CD4-positive, alpha-beta memory T cell (primary cell): ENCODE measurements around the gene IGSF6. TPM values are rescaled to one million over a fixed set of nuclear protein-coding genes. Genes with fewer than 3 reads are reported as not detected.
A peak's percentile ranks its signal among the peaks of the same experiment; 100 is the strongest.

Experiments used
- CTCF ChIA-PET: fragments of 350-600 bp; sonication (Branson Sonifier 250); formaldehyde crosslinking; loops from one replicate; lab custom pipeline; 2021; ENCODE audit warnings: inconsistent platforms; ENCODE audit not compliant: partially characterized antibody; lab: Charles Lee
- POLR2A ChIA-PET: fragments of 350-600 bp; sonication (Branson Sonifier 250); formaldehyde crosslinking; loops from one replicate; lab custom pipeline; 2021; ENCODE audit not compliant: partially characterized antibody; lab: Charles Lee
- DNase-seq, 5 donors: peaks; one replicate each; pipeline versions ENCODE4 v3.0.0 to v3.0.0-alpha.2; 2020 to 2022; ENCODE audit warnings: mixed read lengths in 1 of 5
- H3K27ac ChIP-seq: one replicate; pipeline ENCODE4 v1.7.0; 2013; ENCODE audit warnings: low read depth, low read length
- H3K27me3 ChIP-seq: 2 replicates; pipeline ENCODE4 v1.7.0; 2013; ENCODE audit warnings: mild to moderate bottlenecking, low read length, moderate library complexity; ENCODE audit not compliant: insufficient read depth
- H3K36me3 ChIP-seq: 2 replicates; pipeline ENCODE4 v1.7.0; 2013; ENCODE audit warnings: mild to moderate bottlenecking, low read length, moderate library complexity; ENCODE audit not compliant: insufficient read depth
- H3K4me1 ChIP-seq: 2 replicates; pipeline ENCODE4 v1.7.0; 2013; ENCODE audit warnings: mild to moderate bottlenecking, low read length, moderate library complexity; ENCODE audit not compliant: insufficient read depth
- H3K4me3 ChIP-seq, 2 donors: one replicate each; pipeline ENCODE4 v1.7.0; 2013; ENCODE audit warnings: low read length in 2 of 2, mild to moderate bottlenecking in 1 of 2
- H3K9me3 ChIP-seq, 2 donors: one replicate each; pipeline ENCODE4 v1.7.0; 2013; ENCODE audit warnings: low read length in 2 of 2, control low read depth in 1 of 2; ENCODE audit not compliant: control insufficient read depth in 1 of 2
- H3K27ac Mint-ChIP-seq, 7 donors: one replicate each; pipeline ENCODE4 v1.8.0; 2020 to 2021; ENCODE audit warnings: mixed read lengths in 7 of 7, mild to moderate bottlenecking in 6 of 7, inconsistent platforms in 3 of 7, moderate library complexity in 3 of 7
- H3K27me3 Mint-ChIP-seq, 2 donors: one replicate each; pipeline ENCODE4 v1.8.0; 2020 to 2021; ENCODE audit warnings: mixed read lengths in 2 of 2
- H3K36me3 Mint-ChIP-seq, 2 donors: one replicate each; pipeline ENCODE4 v1.8.0; 2020 to 2021; ENCODE audit warnings: mixed read lengths in 2 of 2, inconsistent platforms in 1 of 2, mild to moderate bottlenecking in 1 of 2
- H3K4me1 Mint-ChIP-seq, 4 donors: one replicate each; pipeline ENCODE4 v1.8.0; 2020 to 2021; ENCODE audit warnings: mixed read lengths in 4 of 4, mild to moderate bottlenecking in 1 of 4
- H3K4me3 Mint-ChIP-seq, 8 donors: one replicate each; pipeline ENCODE4 v1.8.0; 2020 to 2021; ENCODE audit warnings: mixed read lengths in 8 of 8, mild to moderate bottlenecking in 7 of 8, moderate library complexity in 6 of 8, inconsistent platforms in 3 of 8
- H3K9me3 Mint-ChIP-seq, 8 donors: one replicate each; pipeline ENCODE4 v1.8.0; 2020 to 2021; ENCODE audit warnings: mixed read lengths in 8 of 8, mild to moderate bottlenecking in 5 of 8, inconsistent platforms in 3 of 8, moderate library complexity in 1 of 8
- intact Hi-C: fragments of 100-400 bp; cut with micrococcal nuclease; formaldehyde crosslinking; loops from one replicate; pipeline ENCODE4 v1.15.1; 2023
- polyA plus RNA-seq, 2 donors: library from polyadenylated mRNA; unstranded; fragments of 300-500 nt; fragmentation: Illumina TruSeq; gene quantifications; one replicate each; pipeline ENCODE4 v1.2.3, GENCODE V29; 2021
- total RNA-seq, 2 experiments: library from RNA; stranded (reverse); gene quantifications; one replicate each; pipeline ENCODE4 v1.2.3, GENCODE V29; 2021

The IGSF6 gene
- total and polyA plus RNA-seq, 4 experiments from 2014 or later: 0.13 to 5.1 (median 2.1) TPM

DNA sequence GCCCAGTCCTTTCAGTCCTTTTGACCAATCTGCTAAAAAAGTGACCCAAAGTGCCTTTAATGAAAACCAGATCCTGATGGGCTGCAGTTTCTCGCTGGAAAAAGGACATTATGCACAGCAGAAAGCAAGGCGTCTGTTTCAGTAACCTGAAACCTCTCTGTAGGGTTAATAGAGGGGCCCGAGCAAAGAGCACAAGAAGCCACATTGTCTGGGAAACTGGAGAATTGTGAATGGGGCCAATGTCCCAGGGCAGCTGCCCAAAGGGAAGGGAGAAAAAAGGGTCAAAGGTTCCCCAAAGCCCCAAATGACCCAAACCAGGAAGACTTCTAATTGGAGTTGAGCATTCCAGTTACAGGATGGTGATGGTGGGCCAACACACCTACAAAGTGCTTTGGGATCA, 14.4 kb upstream of the IGSF6 start:
- no peaks in the 10 kb centered on the region for H3K27me3 ChIP-seq
- Mint-ChIP-seq H3K4me3 (no peak overlapping the region), H3K4me1 (peaks cover 3 to 20% (median 9%) of the 10 kb centered on the region in 4 donors), H3K36me3 (no peaks in the 10 kb centered on the region), H3K9me3 (no peaks in the 10 kb centered on the region), H3K27ac (no peak overlapping the region), H3K27me3 (peaks cover 2 to 3% of the 10 kb centered on the region in 2 donors)
- peaks cover 12% of the 10 kb centered on the region for H3K4me1 ChIP-seq
- ChIA-PET CTCF (interaction anchor here (1.1 to 3.4 kb wide), 4 partner anchors 9 to 41 kb away, joined by 3 to 15 read pairs (median 6); no protein-coding TSS in a partner anchor), POLR2A (no interaction called here)
- H3K27ac ChIP-seq: no peak overlapping the region
- no peaks in the 10 kb centered on the region for H3K36me3 ChIP-seq
- intact Hi-C loops: no loop called here
- no peaks in the 10 kb centered on the region for H3K9me3 ChIP-seq
- no peak overlapping the region for H3K4me3 ChIP-seq
- no peak for DNase-seq

DNA sequence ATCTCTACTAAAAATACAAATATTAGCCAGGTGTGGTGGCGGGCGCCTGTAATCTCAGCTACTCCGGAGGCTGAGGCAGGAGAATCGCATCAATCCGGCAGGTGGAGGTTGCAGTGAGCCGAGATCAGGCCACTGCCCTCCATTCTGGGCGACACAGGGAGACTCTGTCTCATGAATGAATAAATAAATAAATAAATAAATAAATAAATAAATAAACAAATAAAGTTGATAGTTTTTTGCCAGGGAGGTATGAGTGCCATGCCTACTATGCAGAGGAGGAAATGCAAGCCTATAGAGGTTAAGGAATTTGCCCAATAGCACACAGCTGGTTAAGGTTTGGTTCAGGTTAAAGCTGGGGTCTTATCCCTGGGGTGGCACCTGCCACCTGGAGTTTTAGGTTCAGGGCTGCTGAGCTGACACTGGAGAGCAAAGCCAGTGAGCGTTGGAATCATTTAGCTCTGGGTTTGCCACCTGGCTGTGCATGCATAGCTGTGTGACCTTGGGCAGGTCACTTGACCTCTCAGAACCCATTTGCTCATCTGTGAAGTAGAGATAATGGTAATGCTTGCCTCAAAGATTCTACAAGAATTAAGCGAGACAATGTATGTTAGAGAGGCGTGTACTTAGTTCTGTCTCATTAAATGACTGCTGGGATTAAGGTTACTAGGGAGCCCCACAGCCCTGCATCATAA, 12.5 kb upstream of the IGSF6 start:
- Mint-ChIP-seq H3K9me3 (no peaks in the 10 kb centered on the region), H3K4me3 (peak overlapping the region in 2 of 8 donors; percentile 5 to 35), H3K27me3 (peaks cover 0 to 1% of the 10 kb centered on the region in 2 donors), H3K4me1 (peaks cover 12 to 33% (median 20%) of the 10 kb centered on the region in 4 donors), H3K36me3 (no peaks in the 10 kb centered on the region), H3K27ac (no peak overlapping the region)
- Histone ChIP-seq H3K36me3 (no peaks in the 10 kb centered on the region), H3K4me1 (peaks cover 25% of the 10 kb centered on the region), H3K27me3 (no peaks in the 10 kb centered on the region), H3K9me3 (no peaks in the 10 kb centered on the region), H3K4me3 (no peak overlapping the region), H3K27ac (no peak overlapping the region)
- no peak for DNase-seq
- POLR2A ChIA-PET: interaction anchor here (0.7 to 1.2 kb wide), 3 partner anchors 17 to 19 kb away, joined by 3 read pairs; no protein-coding TSS in a partner anchor
- CTCF ChIA-PET: interaction anchor here (1.2 to 3.4 kb wide), 4 partner anchors 8 to 43 kb away, joined by 4 to 15 read pairs (median 4); no protein-coding TSS in a partner anchor
- intact Hi-C loops: loop anchor here (2.0 kb wide), 1 partner anchor 38 kb away; no protein-coding TSS in a partner anchor

DNA sequence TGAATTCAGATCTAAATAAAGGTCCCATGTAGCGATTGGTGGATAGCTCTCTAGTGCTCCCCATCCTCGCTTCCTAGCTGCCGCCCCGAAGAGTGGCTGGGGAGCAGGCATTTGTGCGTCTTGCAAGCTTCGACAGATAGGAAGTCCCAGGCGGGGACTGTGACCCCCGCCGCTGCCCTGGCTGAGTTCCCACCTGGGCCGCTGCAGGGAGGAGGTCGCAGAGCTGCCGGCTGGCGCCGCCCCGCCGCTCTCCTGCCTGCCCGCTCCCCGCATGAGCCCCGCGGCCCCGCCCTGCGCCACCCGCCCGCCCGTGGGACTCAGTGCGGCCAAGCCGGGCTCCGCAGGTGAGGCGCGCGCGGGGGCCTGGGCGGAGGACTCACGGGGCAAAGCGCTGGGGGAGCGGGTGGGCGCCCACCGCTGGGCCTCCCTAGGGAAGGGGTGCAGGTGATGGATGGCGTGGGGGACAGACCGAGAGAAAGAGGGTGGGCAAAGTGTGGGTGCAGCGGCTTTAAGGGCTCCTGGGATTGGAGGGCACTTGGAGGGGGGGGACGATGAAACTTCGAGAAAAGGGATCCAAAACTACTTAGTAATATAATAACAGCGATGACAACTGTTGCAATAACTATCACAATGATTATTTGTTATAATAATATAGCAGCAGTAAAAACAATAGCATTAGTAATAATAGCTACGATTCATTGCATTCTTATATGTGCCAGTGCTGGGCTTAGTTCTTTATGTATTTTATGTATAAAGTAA, 11.7 kb upstream of the IGSF6 start, which contains the start of gene OTOA:
Gene OTOA, plus strand, starts transcription at position 80 of the 759 bp plus-strand sequence. CDS start 14,547 bp downstream, outside the sequence.
- Histone ChIP-seq H3K9me3 (no peaks in the 10 kb centered on the region), H3K27me3 (no peaks in the 10 kb centered on the region), H3K27ac (no peak within 1 kb of the TSS), H3K4me3 (peak within 1 kb of the TSS in 1 of 2 donors; percentile 28), H3K4me1 (peaks cover 25% of the 10 kb centered on the region), H3K36me3 (no peaks in the 10 kb centered on the region)
- Mint-ChIP-seq H3K27me3 (peaks cover 0 to 1% of the 10 kb centered on the region in 2 donors), H3K4me1 (peaks cover 13 to 38% (median 20%) of the 10 kb centered on the region in 4 donors), H3K4me3 (peak within 1 kb of the TSS; percentile 52 to 83 (median 72)), H3K27ac (peak within 1 kb of the TSS in 5 of 7 donors; percentile 53 to 74 (median 57)), H3K36me3 (no peaks in the 10 kb centered on the region), H3K9me3 (no peaks in the 10 kb centered on the region)
- intact Hi-C loops: loop anchor here (2.0 kb wide), 1 partner anchor 39 kb away; no protein-coding TSS in a partner anchor
- CTCF ChIA-PET: interaction anchor here (0.9 to 1.2 kb wide), 4 partner anchors 14 to 43 kb away, joined by 3 to 4 read pairs (median 3); no protein-coding TSS in a partner anchor
- POLR2A ChIA-PET: interaction anchor here (1.2 kb wide), 1 partner anchor 16 kb away, joined by 3 read pairs; no protein-coding TSS in a partner anchor
- peak in 3 of 5 donors; percentile 17 to 36 (median 17) for DNase-seq

DNA sequence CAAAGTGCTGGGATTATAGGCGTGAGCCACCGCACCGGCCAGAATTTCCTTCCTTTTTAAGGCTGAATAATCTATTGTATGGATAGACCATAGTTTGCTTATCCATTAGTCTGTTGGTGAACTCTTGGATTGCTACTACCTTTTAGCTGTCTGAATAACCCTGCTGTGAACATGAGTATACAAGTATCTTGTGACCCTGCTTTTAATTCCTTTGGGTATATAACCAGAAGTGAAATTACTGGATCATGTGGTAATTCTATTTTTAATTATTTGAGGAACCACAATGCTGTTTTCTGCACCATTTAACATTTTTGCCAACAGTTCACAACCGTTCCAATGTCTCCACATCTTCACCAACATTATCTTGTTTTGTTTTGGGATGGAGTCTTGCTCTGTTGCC, 6.7 kb upstream of the IGSF6 start:
- ChIA-PET CTCF (interaction anchor here (1.0 to 3.6 kb wide), 7 partner anchors 9 to 55 kb away, joined by 3 to 161 read pairs (median 7); no protein-coding TSS in a partner anchor), POLR2A (interaction anchor here (1.2 to 1.6 kb wide), 3 partner anchors 11 to 37 kb away, joined by 3 read pairs; no protein-coding TSS in a partner anchor)
- H3K27me3 ChIP-seq: no peaks in the 10 kb centered on the region
- H3K27ac ChIP-seq: no peak overlapping the region
- Mint-ChIP-seq H3K9me3 (no peaks in the 10 kb centered on the region), H3K27me3 (peaks cover 0 to 1% of the 10 kb centered on the region in 2 donors), H3K36me3 (peaks cover 8 to 26% of the 10 kb centered on the region in 2 donors), H3K27ac (peak overlapping the region in 2 of 7 donors; percentile 3 to 29), H3K4me1 (peaks cover 26 to 62% (median 42%) of the 10 kb centered on the region in 4 donors), H3K4me3 (no peak overlapping the region)
- H3K36me3 ChIP-seq: peaks cover 16% of the 10 kb centered on the region
- intact Hi-C loops: loop anchor here (10.0 kb wide), 1 partner anchor 146 kb away; no protein-coding TSS in a partner anchor
- no peaks in the 10 kb centered on the region for H3K9me3 ChIP-seq
- no peak for DNase-seq
- H3K4me1 ChIP-seq: peaks cover 38% of the 10 kb centered on the region
- H3K4me3 ChIP-seq: no peak overlapping the region

DNA sequence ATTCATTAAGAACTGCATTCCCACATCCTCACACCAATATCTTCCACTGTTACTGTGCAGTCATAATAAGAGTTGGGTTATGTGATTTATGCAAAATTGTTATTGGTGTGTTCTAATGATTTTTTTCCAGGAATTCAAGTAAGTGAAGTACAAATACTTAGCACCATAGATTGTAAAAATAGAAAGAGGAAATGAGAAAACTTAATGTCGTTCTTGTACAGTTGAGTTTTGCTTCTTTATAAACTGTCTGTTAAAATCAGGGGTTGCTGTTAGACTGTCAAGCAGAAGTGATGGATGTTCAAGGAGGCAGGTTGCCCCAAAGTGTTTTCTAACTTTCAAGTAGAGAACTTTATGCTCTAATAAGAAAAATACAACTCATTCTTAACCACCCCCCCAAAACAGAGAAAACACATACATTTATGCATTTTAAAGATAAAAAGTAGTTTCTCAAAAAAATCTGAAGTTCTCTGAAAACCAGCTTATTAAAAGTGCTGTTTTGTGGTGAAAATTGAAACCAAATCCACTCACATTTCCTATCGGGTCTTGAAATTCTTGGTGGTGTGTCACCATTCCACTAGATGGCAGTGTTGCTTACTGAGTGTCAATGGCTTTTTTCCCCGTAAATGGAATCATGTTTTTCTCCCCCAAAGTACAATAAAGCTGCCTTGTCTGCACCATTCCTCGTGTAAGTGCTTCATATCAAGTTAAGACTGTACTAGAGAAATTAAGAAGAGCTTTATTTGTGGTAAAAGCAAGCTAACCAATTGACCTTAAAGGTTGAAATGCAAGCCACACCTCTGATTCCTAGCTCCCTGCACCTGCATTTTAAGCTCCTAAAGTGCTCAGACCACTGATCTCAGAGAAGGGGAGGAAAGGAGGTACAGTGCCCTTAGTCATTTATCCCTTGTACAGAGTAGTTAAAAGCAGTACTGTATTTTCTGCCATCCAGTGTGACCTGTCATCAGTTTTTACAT, 4.7 kb upstream of the IGSF6 start:
- H3K4me1 ChIP-seq: peaks cover 32% of the 10 kb centered on the region
- Mint-ChIP-seq H3K27ac (peak overlapping the region in 6 of 7 donors; percentile 1 to 86 (median 75)), H3K36me3 (peaks cover 8 to 27% of the 10 kb centered on the region in 2 donors), H3K27me3 (no peaks in the 10 kb centered on the region), H3K4me1 (peaks cover 31 to 50% (median 40%) of the 10 kb centered on the region in 4 donors), H3K9me3 (no peaks in the 10 kb centered on the region), H3K4me3 (peak overlapping the region in 5 of 8 donors; percentile 32 to 59 (median 49))
- no peak overlapping the region for H3K4me3 ChIP-seq
- intact Hi-C loops: loop anchor here (1.0 to 10.0 kb wide), 2 partner anchors 51 to 148 kb away; no protein-coding TSS in a partner anchor
- no peaks in the 10 kb centered on the region for H3K9me3 ChIP-seq
- peaks cover 16% of the 10 kb centered on the region for H3K36me3 ChIP-seq
- H3K27ac ChIP-seq: no peak overlapping the region
- ChIA-PET CTCF (interaction anchor here (0.7 to 3.6 kb wide), 38 partner anchors 10 to 531 kb away, joined by 3 to 161 read pairs (median 4); no protein-coding TSS in a partner anchor), POLR2A (interaction anchor here (0.7 to 2.1 kb wide), 7 partner anchors 8 to 52 kb away, joined by 3 to 19 read pairs (median 6); no protein-coding TSS in a partner anchor)
- DNase-seq: peak; percentile 60 to 69 (median 66)
- H3K27me3 ChIP-seq: no peaks in the 10 kb centered on the region

DNA sequence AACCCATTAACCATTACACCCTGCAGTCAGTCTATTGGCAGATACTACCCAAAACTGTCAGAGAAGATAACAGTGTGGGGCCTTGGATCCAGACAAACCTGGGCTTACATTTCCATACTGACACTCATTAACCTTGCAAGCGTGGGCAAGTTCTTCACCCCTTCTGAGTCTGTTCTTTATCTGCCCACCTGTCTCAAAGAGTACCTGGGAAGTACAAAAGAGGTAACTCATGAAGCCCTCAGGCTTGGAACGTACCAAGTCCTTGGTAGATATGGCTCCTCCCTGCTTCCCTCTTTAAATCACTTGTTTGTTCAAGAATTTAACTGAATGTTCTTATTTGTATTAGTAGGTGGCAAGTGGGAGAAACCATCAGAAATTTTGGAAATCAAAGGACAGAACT, 2.5 kb upstream of the IGSF6 start:
- ChIA-PET CTCF (interaction anchor here (1.1 to 3.5 kb wide), 3 partner anchors 8 to 54 kb away, joined by 3 to 83 read pairs (median 5); no protein-coding TSS in a partner anchor), POLR2A (no interaction called here)
- no peaks in the 10 kb centered on the region for H3K27me3 Mint-ChIP-seq
- H3K4me1 Mint-ChIP-seq: peaks cover 23 to 44% (median 33%) of the 10 kb centered on the region in 4 donors
- Histone ChIP-seq H3K4me3 (no peak overlapping the region), H3K9me3 (no peaks in the 10 kb centered on the region), H3K4me1 (peaks cover 21% of the 10 kb centered on the region), H3K27ac (no peak overlapping the region), H3K36me3 (peaks cover 16% of the 10 kb centered on the region), H3K27me3 (no peaks in the 10 kb centered on the region)
- intact Hi-C loops: loop anchor here (10.0 kb wide), 1 partner anchor 150 kb away; no protein-coding TSS in a partner anchor
- H3K27ac Mint-ChIP-seq: peak overlapping the region in 2 of 7 donors; percentile 59 to 81
- no peak for DNase-seq
- peaks cover 8 to 27% of the 10 kb centered on the region in 2 donors for H3K36me3 Mint-ChIP-seq
- no peaks in the 10 kb centered on the region for H3K9me3 Mint-ChIP-seq
- no peak overlapping the region for H3K4me3 Mint-ChIP-seq
